Measurements from ENCODE around the gene PTPRD.

DNA sequence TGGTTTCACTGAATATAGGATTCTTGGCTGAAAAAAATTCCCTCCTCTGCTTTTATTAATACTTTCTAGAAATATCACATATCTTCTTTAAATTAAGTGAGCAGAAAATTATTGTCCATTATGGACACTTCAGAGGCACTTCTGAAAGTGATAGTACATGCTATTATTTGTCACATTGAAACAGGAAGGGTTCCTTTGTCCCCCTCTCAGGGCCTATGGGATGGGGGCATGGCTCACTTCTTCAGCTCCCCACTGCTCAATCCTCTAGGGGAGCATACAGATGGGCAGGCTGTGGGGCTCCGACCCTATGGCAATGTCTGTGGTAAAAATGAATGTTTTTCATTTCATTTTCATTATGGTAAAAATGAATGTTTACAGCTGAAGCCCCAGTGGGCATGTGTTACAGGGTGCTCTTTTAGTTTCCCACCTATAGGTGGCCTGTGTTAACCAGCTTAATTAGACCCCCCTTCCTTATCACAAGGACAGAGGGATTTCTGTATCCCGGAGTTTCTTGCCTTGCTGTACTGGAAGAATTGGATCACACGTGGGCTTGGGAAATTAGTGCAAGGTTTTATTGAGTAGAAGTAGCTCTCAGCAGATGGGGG is 1225.2 kb downstream of the PTPRD start:
- no peak for TF ChIP-seq POLR2A (IDR thresholded peaks at IDR 0.05)
- TF ChIP-seq, protein P1, sequence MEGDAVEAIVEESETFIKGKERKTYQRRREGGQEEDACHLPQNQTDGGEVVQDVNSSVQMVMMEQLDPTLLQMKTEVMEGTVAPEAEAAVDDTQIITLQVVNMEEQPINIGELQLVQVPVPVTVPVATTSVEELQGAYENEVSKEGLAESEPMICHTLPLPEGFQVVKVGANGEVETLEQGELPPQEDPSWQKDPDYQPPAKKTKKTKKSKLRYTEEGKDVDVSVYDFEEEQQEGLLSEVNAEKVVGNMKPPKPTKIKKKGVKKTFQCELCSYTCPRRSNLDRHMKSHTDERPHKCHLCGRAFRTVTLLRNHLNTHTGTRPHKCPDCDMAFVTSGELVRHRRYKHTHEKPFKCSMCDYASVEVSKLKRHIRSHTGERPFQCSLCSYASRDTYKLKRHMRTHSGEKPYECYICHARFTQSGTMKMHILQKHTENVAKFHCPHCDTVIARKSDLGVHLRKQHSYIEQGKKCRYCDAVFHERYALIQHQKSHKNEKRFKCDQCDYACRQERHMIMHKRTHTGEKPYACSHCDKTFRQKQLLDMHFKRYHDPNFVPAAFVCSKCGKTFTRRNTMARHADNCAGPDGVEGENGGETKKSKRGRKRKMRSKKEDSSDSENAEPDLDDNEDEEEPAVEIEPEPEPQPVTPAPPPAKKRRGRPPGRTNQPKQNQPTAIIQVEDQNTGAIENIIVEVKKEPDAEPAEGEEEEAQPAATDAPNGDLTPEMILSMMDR (IDR thresholded peaks at IDR 0.05), result no peak

All from thyroid gland (tissue), 4 donors.